ENCODE measurements around the gene SYCN.

SYCN gene

GRCh38 chr19:39171479-39172465 is 32.3 kb downstream of the SYCN start:
- DNase-seq (ENCODE audit: low read depth, low spot score), result peak; percentile 21

- DNase-seq (ENCODE audit: low read depth, low spot score), result no peak
Observed at GRCh38 chr19:39170386-39171231, 33.5 kb downstream of the SYCN start.

DNA sequence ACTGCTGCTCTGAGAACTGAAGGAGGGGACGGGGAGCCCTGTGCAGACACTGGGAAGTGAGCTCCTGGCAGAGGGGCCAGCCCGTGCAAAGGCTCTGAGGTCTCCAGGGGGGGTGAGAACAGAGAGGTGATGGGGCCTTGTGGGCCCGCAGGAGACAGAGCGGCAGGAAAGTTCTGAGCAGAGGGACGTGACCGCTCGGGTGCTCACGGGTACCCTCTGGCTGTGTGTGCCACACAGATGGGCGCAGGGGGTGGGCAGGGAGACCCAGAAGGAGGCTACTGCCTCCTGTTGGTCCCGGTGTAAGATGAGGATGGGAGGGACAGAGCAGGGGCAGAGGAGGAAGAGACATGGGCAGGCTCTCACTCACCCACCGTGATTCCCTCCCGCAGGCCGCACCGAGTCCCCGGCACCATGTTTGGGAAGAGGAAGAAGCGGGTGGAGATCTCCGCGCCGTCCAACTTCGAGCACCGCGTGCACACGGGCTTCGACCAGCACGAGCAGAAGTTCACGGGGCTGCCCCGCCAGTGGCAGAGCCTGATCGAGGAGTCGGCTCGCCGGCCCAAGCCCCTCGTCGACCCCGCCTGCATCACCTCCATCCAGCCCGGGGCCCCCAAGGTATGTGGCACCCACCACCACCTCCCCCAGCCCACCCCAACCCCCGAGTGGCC is 34.8 kb downstream of the SYCN start:
- no peak for DNase-seq (ENCODE audit: low read depth, low spot score)

DNA sequence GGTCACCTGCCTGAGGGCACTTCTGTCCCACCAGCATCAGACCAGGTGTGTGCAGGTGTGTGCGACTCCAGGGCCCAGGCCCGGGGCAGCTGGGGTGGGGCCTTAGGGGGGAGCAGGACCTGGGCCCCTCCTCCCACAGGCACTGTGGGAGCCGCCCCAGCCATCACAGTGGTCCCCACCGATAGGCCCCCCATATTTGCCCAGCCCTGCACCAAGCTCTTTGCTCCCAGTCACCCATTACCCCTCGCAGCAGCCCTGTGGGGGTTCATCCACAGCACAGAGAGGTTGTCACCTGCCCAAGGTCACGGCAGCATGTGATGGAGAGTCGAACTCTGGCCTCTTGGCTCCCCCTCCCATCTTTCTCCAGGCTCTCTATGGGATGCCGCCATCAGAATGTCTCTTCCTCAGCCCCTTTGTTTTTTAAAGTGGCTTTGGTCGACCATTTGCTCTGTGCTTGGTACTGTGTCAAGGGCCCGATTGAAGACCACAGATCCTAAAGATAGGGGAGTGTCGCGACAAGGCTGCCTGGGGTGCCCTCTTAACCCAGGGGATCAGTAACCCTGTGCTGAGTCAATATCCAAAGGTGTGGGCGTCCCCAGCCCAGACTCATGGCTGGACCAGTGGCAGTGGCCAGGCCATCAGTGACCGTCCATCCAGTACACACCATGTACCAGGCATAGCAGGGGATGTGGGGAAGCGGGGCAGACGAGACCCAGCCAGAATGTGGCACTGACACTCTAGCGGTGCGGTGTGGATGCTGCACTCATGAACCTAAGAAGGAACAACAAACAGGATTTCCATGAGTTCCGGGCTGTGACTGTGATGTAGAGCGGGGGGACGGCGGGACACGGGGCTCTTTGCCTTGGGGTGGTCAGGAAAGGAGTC is 35.6 kb downstream of the SYCN start:
- no peak for DNase-seq (ENCODE audit: low read depth, low spot score)

- DNase-seq (ENCODE audit: low read depth, low spot score), result no peak
Observed at GRCh38 chr19:39167461-39168257, 36.4 kb downstream of the SYCN start.

DNA sequence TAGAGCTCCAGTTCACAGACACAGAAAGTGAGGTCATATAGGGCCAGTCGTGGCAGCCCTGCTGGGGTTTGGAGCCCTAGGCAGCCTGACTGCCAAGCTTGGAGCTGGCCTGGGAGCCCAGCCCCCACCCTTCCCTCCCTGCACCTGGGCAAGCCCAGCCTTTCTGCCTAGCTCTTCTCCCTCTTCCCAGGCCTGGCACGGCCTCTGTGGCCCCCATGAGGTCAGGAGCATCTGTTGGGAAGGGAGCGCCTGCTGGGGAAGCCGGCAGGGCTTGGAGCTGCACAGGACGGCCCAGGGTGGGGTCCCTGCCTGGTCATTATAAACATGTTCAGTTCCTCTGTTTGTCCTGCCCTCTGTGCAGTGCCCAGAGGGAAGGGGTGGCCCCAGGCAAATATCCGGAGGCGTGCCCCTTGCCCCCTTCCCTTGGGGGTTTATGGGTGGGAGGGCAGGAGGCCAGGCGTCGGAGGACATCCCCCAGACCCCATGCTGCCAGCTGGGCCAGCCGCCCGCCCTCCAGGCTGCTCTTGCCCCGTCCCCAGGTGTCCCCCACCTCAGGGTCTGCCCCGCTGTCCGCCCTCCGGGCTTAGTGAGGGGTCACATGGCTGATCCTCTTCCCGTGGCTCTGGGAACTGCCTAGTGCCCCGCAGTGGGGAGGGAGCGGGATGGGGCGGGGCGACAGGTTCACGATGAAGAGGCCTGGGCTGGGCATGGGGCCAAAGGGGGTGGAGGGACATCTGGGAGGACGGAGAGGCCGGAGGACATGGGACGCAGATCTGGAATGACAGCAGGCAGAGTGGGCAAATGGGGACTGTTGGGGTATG is 37.3 kb downstream of the SYCN start:
- no peak for DNase-seq (ENCODE audit: low read depth, low spot score)

- no peak for DNase-seq (ENCODE audit: low read depth, low spot score)
Observed at GRCh38 chr19:39165857-39166256, 38.2 kb downstream of the SYCN start.

- DNase-seq (ENCODE audit: low read depth, low spot score), result no peak
Observed at GRCh38 chr19:39164289-39164688, 39.8 kb downstream of the SYCN start.

GRCh38 chr19:39163621-39164020 is 40.4 kb downstream of the SYCN start:
- no peak for DNase-seq (ENCODE audit: low read depth, low spot score)

DNA sequence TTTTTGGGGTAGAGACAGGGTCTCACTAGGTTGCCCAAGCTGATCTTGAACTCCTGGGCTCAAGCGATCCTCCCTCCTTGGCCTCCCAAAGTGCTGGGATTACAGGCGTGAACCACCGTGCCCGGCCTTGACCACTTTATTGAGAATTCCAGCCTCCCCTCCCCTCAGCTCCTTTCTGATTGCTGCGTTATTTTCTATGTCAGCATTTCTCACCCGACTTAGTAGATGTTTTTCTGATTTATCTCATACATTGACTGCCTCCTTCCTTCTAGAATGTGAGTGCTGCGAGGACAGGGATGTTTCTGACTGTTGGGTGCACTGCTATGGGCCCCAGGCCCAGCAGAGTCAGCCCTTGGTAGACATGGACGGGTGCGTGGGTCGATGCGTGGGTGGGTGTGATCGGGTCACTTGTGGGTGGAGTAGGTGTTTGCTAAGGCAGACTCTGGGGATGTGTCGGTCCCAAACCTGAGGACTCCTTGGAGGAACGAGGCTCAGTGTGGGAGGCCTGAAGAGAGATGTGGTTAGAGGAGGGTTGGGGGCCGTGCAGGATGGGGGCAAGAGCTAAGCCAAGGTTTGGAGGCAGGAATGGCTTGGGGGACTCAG is 41.5 kb downstream of the SYCN start:
- no peak for DNase-seq (ENCODE audit: low read depth, low spot score)

GRCh38 chr19:39160889-39161672 is 43.0 kb downstream of the SYCN start:
- no peak for DNase-seq (ENCODE audit: low read depth, low spot score)

GRCh38 chr19:39160523-39160861 is 43.6 kb downstream of the SYCN start:
- no peak for DNase-seq (ENCODE audit: low read depth, low spot score)

DNA sequence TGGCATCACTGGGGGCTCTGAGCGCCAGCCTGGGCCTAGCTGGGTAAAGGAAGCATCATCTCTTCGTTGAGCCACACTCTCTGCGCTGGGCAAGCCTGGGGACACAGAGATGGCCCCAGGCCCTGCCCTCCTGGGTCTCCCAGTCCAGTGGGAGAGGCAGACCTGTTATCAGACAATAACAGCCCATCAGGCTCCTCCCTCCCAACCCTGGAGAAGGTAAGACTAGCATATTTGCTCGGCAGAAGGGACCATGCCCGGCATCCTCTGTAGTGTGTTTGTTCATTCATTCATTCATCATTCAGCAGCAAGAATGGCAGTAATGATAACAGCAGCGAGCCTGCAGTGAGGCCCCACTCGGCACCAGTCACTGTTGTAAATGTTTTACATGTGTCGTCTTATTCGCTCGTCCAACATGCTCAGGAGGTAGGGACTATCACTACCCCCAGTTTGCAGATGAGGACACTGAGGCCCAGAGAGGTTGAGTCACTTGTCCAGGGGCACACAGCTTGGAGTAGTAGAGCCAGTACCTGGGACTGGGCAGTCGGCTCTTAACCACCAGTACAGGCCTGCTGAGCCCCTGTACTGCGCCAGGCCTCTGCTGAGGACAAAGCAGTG is 45.3 kb downstream of the SYCN start:
- no peak for DNase-seq (ENCODE audit: low read depth, low spot score)

- no peak for DNase-seq (ENCODE audit: low read depth, low spot score)
Observed at GRCh38 chr19:39157997-39158389, 46.1 kb downstream of the SYCN start.

DNA sequence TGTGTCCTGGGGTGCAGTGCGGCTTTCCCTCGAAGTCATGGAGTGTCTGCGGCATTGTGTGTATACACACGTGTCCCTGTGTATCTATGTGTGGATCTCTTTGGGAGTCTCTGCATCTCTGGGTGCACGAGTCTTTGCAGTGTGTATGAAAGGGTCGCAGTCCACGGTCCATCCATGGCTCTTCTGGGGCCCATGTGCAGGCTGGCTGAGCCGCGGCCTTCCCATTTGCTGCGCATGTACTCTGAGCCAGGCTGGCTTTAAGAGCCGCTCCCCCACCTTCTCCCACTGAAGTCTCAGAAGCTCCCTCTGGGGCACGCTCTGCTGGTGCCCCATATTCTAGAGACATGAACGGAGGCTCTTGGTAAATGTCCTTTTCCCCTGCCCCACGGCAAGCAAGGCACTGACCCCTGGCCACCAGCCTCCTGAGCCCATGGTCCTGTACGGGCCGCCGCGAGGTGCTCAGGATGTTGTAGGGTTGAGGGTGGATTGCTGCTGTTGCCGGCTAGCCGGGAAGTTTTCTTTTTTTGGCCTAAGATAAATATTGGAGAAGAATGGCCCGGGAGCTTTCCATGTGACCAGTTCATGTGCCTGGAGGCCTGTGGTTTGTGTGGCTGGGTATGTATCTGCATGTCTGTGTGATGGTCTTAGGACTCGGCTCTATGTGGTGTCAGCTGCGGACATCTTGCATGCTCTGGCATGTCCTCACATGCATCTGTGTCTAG is 46.6 kb downstream of the SYCN start:
- DNase-seq (ENCODE audit: low read depth, low spot score), result no peak

- DNase-seq (ENCODE audit: low read depth, low spot score), result no peak
Observed at GRCh38 chr19:39156326-39157230, 47.5 kb downstream of the SYCN start.
